ENCODE data around the gene CDHR4. TPM values are rescaled to one million over a fixed set of nuclear protein-coding genes. Genes with fewer than 3 reads are reported as not detected.

The CDHR4 gene
- polyA plus RNA-seq, 3 donors = not detected

DNA sequence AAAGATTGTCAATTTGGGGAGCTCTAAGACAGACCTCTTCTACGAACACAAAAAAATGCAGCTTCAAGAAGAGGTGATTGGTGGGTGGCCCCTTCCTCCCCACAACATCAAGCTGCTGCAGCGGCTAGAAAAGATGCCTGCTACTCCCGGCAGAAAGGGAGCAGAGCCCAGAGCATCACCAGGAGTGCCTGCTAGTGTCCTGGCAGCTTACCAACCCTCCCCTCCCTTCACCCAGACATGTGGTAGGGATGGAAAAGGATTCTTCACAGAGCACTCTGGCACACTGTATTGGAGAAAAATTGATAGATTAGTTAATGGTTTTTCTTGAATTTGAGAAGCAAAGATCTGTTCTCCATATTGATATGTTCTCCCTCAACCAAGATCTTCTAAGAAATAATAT, 24.1 kb downstream of the CDHR4 start:
- Mint-ChIP-seq H3K9me3 (no peaks in the 10 kb centered on the region), H3K4me3 (no peak overlapping the region), H3K4me1 (peaks cover 6% of the 10 kb centered on the region), H3K27ac (peak overlapping the region in 1 of 7 donors; percentile 74), H3K36me3 (peaks cover 24 to 51% of the 10 kb centered on the region in 2 donors), H3K27me3 (ENCODE audit: low read depth in 3 of 3) (peaks cover 0 to 2% (median 0%) of the 10 kb centered on the region in 3 donors)
- DNase-seq = no peak
- Histone ChIP-seq H3K36me3 (replicated peaks in 1 of 2; ENCODE audit: control insufficient read depth in 1 of 2, insufficient read depth in 2 of 2, low read length in 2 of 2) (peaks cover 13 to 57% of the 10 kb centered on the region in 2 donors), H3K27ac (ENCODE audit: low read depth in 1 of 2, low read length in 2 of 2) (no peak overlapping the region), H3K4me2 (replicated peaks; ENCODE audit: extremely low read depth, low read length, poor library complexity, severe bottlenecking) (no peak overlapping the region), H2AFZ (ENCODE audit: insufficient read depth, low read depth, low read length, poor library complexity, severe bottlenecking) (no peak overlapping the region), H4K20me1 (ENCODE audit: insufficient read depth, low read length) (peaks cover 96% of the 10 kb centered on the region), H3K4me3 (replicated peaks in 1 of 3; ENCODE audit: low read depth in 2 of 3, low read length in 3 of 3) (no peak overlapping the region), H3K79me2 (ENCODE audit: insufficient read depth, low read length) (peaks cover 98% of the 10 kb centered on the region), H3K27me3 (ENCODE audit: control insufficient read depth in 2 of 2, insufficient read depth in 2 of 2, low read length in 2 of 2) (no peaks in the 10 kb centered on the region), H3K9ac (ENCODE audit: insufficient read depth, low read length, poor library complexity, severe bottlenecking) (no peak overlapping the region), H3K4me1 (ENCODE audit: control insufficient read depth in 1 of 2, insufficient read depth in 2 of 2, low read length in 2 of 2) (no peaks in the 10 kb centered on the region), H3K9me3 (replicated peaks in 1 of 2; ENCODE audit: control insufficient read depth in 1 of 2, insufficient read depth in 1 of 2, low read length in 2 of 2) (no peaks in the 10 kb centered on the region)
- WGBS (ENCODE audit: insufficient coverage) = no CpG with 5 or more reads among the region's 3 CpGs
- TF ChIP-seq, protein P1, sequence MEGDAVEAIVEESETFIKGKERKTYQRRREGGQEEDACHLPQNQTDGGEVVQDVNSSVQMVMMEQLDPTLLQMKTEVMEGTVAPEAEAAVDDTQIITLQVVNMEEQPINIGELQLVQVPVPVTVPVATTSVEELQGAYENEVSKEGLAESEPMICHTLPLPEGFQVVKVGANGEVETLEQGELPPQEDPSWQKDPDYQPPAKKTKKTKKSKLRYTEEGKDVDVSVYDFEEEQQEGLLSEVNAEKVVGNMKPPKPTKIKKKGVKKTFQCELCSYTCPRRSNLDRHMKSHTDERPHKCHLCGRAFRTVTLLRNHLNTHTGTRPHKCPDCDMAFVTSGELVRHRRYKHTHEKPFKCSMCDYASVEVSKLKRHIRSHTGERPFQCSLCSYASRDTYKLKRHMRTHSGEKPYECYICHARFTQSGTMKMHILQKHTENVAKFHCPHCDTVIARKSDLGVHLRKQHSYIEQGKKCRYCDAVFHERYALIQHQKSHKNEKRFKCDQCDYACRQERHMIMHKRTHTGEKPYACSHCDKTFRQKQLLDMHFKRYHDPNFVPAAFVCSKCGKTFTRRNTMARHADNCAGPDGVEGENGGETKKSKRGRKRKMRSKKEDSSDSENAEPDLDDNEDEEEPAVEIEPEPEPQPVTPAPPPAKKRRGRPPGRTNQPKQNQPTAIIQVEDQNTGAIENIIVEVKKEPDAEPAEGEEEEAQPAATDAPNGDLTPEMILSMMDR (IDR thresholded peaks at IDR 0.05) = no peak
- intact Hi-C loops (cut with micrococcal nuclease) = no loop called here

DNA sequence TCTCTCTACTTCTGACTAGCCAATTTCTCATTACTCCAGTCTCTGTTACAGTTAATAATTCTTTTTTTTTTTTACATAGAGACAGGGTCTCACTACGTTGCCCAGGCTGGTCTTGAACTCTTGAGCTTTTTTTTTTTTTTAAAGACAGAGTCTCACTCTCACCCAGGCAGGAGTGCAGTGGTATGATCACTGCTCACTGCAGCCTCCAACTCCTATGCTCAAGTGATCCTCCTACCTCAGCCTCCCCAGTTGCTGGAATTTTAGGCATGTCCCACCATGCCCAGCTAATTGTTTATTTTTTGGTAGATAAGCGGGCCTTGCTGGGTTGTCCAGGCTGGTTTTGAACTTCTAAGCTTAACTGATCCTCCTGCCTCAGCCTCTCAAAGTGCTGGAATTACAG, 27.0 kb downstream of the CDHR4 start:
- no peaks in the 10 kb centered on the region for H3K4me1 ChIP-seq (ENCODE audit: control insufficient read depth in 1 of 2, insufficient read depth in 2 of 2, low read length in 2 of 2)
- peaks cover 96% of the 10 kb centered on the region for H4K20me1 ChIP-seq (ENCODE audit: insufficient read depth, low read length)
- no peak for DNase-seq
- H3K27ac Mint-ChIP-seq = peak overlapping the region in 2 of 7 donors; percentile 42 to 61
- H3K9me3 Mint-ChIP-seq = no peaks in the 10 kb centered on the region
- 100% methylated on average over 1 of the region's 2 CpGs for WGBS (ENCODE audit: insufficient coverage)
- H3K36me3 ChIP-seq (replicated peaks in 1 of 2; ENCODE audit: control insufficient read depth in 1 of 2, insufficient read depth in 2 of 2, low read length in 2 of 2) = peaks cover 18 to 65% of the 10 kb centered on the region in 2 donors
- peaks cover 30 to 50% of the 10 kb centered on the region in 2 donors for H3K36me3 Mint-ChIP-seq
- intact Hi-C loops (cut with micrococcal nuclease) = no loop called here
- no peaks in the 10 kb centered on the region for H3K4me1 Mint-ChIP-seq
- H3K27ac ChIP-seq (ENCODE audit: low read depth in 1 of 2, low read length in 2 of 2) = no peak overlapping the region
- H3K4me3 Mint-ChIP-seq = no peak overlapping the region
- TF ChIP-seq, protein P1 (IDR thresholded peaks at IDR 0.05) = no peak
- H3K4me2 ChIP-seq (replicated peaks; ENCODE audit: extremely low read depth, low read length, poor library complexity, severe bottlenecking) = no peak overlapping the region
- no peak overlapping the region for H3K9ac ChIP-seq (ENCODE audit: insufficient read depth, low read length, poor library complexity, severe bottlenecking)
- H3K27me3 Mint-ChIP-seq (ENCODE audit: low read depth in 3 of 3) = peaks cover 0 to 2% (median 0%) of the 10 kb centered on the region in 3 donors
- no peaks in the 10 kb centered on the region for H3K27me3 ChIP-seq (ENCODE audit: control insufficient read depth in 2 of 2, insufficient read depth in 2 of 2, low read length in 2 of 2)
- H3K4me3 ChIP-seq (replicated peaks in 1 of 3; ENCODE audit: low read depth in 2 of 3, low read length in 3 of 3) = no peak overlapping the region
- no peak overlapping the region for H2AFZ ChIP-seq (ENCODE audit: insufficient read depth, low read depth, low read length, poor library complexity, severe bottlenecking)
- peaks cover 97% of the 10 kb centered on the region for H3K79me2 ChIP-seq (ENCODE audit: insufficient read depth, low read length)
- no peaks in the 10 kb centered on the region for H3K9me3 ChIP-seq (replicated peaks in 1 of 2; ENCODE audit: control insufficient read depth in 1 of 2, insufficient read depth in 1 of 2, low read length in 2 of 2)

All from CD14-positive monocyte (primary cell).